GM21381 (cell line): ENCODE measurements around the gene CCDC102A.
"Not testable (repeated sequence)": the region's sequence is repeated elsewhere in the genome, so short reads cannot be mapped to it uniquely, and the experiment has no call there.

ENCODE experiments used
- ATAC-seq: cut with Tn5 transposase; IDR thresholded peaks from one replicate; pipeline ENCODE4 v1.9.1; 2021; ENCODE audit warnings: mild to moderate bottlenecking, moderate library complexity; ENCODE audit not compliant: unreplicated experiment

CCDC102A gene

GRCh38 chr16:57504001-57504400, 32.4 kb downstream of the CCDC102A start:
- no peak for ATAC-seq

- no peak for ATAC-seq
These were observed 33.0 kb downstream of the CCDC102A start for GRCh38 chr16:57503366-57503765.

GRCh38 chr16:57502048-57502775, 34.2 kb downstream of the CCDC102A start:
- ATAC-seq = no peak

GRCh38 chr16:57501492-57501891, 34.9 kb downstream of the CCDC102A start:
- ATAC-seq = no peak

GRCh38 chr16:57500578-57501111, 35.7 kb downstream of the CCDC102A start:
- no peak for ATAC-seq

GRCh38 chr16:57499941-57500340, 36.4 kb downstream of the CCDC102A start:
- not testable (repeated sequence) for ATAC-seq

GRCh38 chr16:57498031-57498430, 38.3 kb downstream of the CCDC102A start:
- ATAC-seq = no peak

GRCh38 chr16:57497121-57497520, 39.2 kb downstream of the CCDC102A start:
- no peak for ATAC-seq

GRCh38 chr16:57493767-57494166, 42.6 kb downstream of the CCDC102A start:
- ATAC-seq = no peak

GRCh38 chr16:57489229-57489628, 47.1 kb downstream of the CCDC102A start:
- ATAC-seq = no peak

- ATAC-seq = no peak
These were observed 49.2 kb downstream of the CCDC102A start for GRCh38 chr16:57486858-57487834.

GRCh38 chr16:57485916-57486857, 50.2 kb downstream of the CCDC102A start, which contains the start of gene DOK4:
Gene DOK4 (minus strand): TSS chr16:57486493. CDS start chr16:57479507, 6,986 bp downstream.
- ATAC-seq = peak; percentile 88

- no peak for ATAC-seq
These were observed 51.1 kb downstream of the CCDC102A start for GRCh38 chr16:57485091-57485915.

GRCh38 chr16:57484515-57485005, 51.8 kb downstream of the CCDC102A start:
- ATAC-seq = no peak

GRCh38 chr16:57483725-57484514, 52.5 kb downstream of the CCDC102A start:
- no peak for ATAC-seq

- ATAC-seq = no peak
These were observed 53.4 kb downstream of the CCDC102A start for GRCh38 chr16:57482845-57483545.

GRCh38 chr16:57481421-57481820, 55.0 kb downstream of the CCDC102A start:
- ATAC-seq = no peak

- ATAC-seq = no peak
These were observed 55.6 kb downstream of the CCDC102A start for GRCh38 chr16:57480754-57481230.
